Subcutaneous adipose tissue (tissue), 4 donors: Measurements from ENCODE around the gene OGFR. TPM values are rescaled to one million over a fixed set of nuclear protein-coding genes. Genes with fewer than 3 reads are reported as not detected.

Experiments used
- total RNA-seq, 4 donors: library from RNA; depleted of rRNA; stranded (reverse); fragments of >200 nt; gene quantifications; one replicate each; pipeline ENCODE4 v1.1.0, GENCODE V29; 2016
- TF ChIP-seq, protein P1 (sequence below): fragments of 450-650 bp; IDR thresholded peaks from one replicate; pipeline ENCODE4 v1.5.1; 2016; ENCODE audit warnings: low read depth, mild to moderate bottlenecking, control low read depth, antibody characterized with exemption, moderate library complexity

Gene OGFR
- total RNA-seq, 4 donors from 2014 or later, result 17.4 to 67.1 (median 44.4) TPM

DNA sequence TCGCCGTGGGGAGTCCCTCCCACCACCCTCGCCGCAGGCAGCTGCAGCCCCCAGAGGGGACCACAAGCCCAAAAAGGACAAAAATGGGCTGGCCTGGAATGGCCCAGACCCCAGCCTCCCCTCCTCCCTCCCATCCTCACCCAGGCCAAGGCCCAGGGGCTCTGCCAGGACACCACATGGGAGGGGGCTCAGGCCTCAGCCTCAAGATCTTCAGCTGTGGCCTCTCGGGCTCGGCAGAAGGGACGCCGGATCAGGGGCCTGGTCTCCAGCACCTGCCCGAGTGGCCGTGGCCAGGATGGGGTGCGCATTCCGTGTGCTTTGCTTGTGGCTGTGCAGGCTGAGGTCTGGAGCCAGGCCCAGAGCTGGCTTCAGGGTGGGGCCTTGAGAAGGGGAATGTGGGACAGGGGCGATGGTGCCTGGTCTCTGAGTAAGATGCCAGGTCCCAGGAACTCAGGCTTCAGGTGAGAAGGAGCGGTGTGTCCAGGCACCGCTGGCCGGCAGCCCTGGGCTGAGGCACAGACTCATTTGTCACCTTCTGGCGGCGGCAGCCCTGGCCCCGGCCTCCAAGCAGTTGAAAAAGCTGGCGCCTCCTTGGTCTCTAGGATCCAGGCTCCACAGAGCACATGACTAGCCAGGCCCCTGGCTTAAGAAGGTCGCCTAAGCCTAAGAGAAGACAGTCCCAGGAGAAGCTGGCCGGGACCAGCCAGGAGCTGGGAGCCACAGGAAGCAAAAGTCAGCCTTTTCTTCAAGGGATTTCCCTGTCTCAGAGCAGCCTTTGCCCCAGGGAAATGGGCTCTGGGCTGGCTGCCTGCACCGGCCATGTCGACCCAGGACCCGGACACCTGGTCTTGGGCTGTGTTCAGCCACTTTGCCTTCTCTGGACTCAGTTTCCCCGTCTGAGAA, 43.5 kb upstream of the OGFR start:
- TF ChIP-seq, protein P1, sequence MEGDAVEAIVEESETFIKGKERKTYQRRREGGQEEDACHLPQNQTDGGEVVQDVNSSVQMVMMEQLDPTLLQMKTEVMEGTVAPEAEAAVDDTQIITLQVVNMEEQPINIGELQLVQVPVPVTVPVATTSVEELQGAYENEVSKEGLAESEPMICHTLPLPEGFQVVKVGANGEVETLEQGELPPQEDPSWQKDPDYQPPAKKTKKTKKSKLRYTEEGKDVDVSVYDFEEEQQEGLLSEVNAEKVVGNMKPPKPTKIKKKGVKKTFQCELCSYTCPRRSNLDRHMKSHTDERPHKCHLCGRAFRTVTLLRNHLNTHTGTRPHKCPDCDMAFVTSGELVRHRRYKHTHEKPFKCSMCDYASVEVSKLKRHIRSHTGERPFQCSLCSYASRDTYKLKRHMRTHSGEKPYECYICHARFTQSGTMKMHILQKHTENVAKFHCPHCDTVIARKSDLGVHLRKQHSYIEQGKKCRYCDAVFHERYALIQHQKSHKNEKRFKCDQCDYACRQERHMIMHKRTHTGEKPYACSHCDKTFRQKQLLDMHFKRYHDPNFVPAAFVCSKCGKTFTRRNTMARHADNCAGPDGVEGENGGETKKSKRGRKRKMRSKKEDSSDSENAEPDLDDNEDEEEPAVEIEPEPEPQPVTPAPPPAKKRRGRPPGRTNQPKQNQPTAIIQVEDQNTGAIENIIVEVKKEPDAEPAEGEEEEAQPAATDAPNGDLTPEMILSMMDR, result no peak

DNA sequence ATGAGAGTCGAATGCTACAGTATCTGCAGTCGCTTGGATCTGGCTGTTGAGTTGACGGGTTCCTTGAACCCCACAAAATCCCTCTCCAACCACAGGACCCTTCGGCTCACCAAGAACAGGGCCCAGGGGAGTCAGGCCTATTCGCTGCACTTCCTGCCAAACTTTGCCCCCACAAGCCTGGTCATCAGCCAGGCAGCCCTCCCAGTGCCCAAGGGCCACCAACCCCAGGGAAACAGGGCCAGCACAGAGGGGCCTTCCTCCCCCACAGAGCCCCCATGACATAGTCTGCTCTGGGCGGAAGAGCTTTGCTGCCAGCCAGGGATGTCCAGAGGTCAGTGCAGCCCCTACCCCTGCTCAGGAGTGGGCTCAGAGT, 42.9 kb upstream of the OGFR start:
- TF ChIP-seq, protein P1, result no peak

DNA sequence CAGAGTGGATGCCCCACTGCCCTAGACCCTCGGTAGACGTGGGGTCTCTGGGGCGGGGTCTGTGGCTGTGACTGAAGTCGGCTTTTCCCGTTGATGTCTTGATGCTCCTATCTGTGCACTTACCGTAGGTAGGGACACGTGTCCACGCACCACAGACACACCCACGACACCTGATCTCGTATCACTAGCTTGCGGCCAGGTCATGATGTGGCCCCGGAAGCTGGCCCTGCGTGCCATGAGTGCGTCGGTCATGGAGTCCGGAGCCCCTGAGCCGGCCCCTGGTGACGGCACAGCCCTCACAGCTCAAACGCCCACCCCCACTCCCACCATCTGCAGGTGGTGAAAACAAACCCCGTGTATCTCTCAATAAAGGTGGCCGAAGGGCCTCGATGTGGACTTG, 42.3 kb upstream of the OGFR start:
- TF ChIP-seq, protein P1, result no peak

DNA sequence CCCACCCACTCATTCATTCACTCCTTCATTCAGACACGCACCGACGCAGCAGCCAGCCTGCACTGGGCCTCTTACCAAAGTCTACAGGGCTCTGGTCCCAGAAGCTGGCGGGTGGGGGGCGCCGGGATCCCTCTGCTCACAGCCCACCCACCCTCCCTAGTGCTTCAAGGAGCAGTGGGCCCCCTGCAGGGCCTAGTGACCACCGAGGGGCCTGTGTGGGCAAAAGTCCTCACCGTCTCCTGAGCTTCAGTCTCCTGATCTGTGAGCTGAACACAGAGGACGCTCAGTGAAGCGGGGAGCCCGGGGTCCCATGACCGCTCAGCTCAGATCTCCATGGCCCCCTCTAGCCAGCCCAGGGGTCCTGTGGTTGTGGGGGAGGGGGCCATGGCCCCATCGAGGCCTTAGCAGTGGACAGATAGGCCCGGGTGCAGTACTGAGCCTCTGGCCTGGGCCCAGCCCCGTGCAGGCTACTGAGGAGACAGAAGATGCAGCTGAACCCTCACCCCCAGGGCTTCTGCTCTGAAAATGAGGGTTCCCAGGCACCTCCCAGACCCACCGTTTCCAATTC, 41.8 kb upstream of the OGFR start:
- TF ChIP-seq, protein P1, result no peak

DNA sequence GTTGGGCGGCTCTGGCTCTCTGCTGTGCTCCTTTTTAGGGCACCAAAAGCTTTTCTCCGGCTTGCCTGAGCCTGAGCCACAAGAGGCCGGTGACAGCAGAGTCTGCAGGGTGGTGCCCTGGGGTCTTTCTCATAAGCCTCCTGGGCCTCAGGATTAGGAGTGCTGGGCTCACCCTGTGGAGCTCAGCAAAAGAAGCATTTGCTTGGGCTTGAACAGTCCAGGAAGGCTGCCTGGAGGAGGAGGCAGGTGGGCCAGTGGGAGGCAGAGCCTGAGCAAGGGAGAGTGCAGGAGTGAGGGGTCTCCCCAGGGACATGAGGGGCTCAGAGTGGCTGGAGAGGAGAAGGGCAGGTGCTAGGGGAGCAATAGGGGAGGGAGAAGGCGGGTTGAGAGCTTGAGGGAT, 41.2 kb upstream of the OGFR start:
- TF ChIP-seq, protein P1, result no peak

DNA sequence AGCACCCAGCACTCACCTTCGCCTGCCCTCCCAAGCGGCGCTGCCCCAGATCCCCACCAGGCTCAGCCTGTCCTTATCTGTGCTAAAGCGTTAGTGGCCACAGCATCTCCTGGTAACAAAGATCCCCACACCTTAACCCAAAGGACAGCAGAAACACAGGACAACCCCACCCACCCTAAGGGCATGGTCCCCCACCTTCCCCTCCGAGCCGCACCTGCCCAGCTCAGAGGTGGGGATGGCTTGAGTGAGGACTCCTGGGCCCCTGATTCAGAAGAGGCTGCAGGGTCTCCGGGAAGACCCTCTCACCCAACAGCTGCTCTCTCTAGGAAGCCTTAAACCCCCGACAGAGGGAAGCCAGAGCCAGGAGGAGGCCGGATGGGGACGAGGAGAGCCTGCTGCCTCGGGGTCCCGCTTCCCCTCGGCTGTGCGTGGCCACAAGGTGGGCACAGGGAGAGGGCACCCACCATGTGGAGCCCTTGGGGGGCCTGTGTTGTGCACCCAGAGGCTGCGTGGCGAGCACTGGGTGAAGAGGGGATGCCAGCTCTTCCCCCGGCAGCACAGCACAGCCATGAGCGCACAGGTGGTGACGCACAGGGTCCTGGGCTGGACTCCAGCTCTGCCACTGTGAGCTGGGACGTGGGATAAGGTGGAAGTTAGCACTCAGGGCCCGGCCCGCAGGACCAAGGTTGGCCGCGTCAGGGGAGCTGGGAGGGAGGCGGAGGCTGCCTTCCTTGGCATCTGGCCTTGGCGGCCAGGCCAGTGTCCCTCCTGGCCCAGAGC, 40.3 kb upstream of the OGFR start:
- TF ChIP-seq, protein P1, result no peak

DNA sequence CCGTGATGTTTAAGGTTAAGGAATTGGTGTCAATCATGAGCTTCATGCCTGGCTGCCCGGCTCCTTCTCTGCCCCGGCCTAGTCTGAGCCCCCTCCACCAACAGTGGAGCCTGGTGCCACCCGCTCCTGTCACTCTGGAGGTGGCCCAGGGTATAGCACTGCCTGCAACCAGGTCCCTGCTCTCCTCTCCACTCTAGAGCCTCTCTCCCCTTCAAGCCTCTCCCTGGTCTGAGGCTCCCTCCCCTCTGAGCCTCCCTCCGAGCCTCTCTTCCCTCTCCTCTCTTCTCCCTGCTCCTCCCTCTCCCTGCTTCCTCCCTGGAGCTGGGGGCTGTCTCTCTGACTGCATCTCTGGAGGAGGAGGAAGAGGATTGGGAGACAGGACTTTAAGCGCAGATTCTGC, 39.6 kb upstream of the OGFR start:
- TF ChIP-seq, protein P1, result no peak
